HCT116 (cell line): ENCODE results near the gene ZNF134.

Source experiments
- CBX3 ChIP-seq: IDR thresholded peaks from 2 replicates; pipeline ENCODE4 v1.6.1; 2012; ENCODE audit warnings: low read depth
- EZH2phosphoT487 ChIP-seq: fragments of 200-600 bp; IDR thresholded peaks from 2 replicates; pipeline ENCODE4 v1.6.1; 2018; ENCODE audit warnings: antibody characterized with exemption, borderline replicate concordance
- POLR2A ChIP-seq: IDR thresholded peaks from 2 replicates; pipeline ENCODE4 v1.7.0; 2011; ENCODE audit warnings: borderline replicate concordance; ENCODE audit not compliant: insufficient read depth, insufficient read length; ENCODE audit errors: extremely low read depth
- RAD21 ChIP-seq: IDR thresholded peaks from 2 replicates; pipeline ENCODE4 v1.6.1; 2012; ENCODE audit warnings: low read depth, mild to moderate bottlenecking
- SP1 ChIP-seq: IDR thresholded peaks from 2 replicates; pipeline ENCODE4 v1.6.1; 2012; ENCODE audit warnings: low read depth
- TCF7L2 ChIP-seq: IDR thresholded peaks from 2 replicates; pipeline ENCODE4 v1.7.0; 2011; ENCODE audit warnings: borderline replicate concordance, inconsistent platforms; ENCODE audit not compliant: insufficient read depth, insufficient read length; ENCODE audit errors: extremely low read depth
- ZFX ChIP-seq: fragments of 450-650 bp; IDR thresholded peaks from 2 replicates; pipeline ENCODE4 v1.6.1; 2017
- ZNF274 ChIP-seq: fragments of 200-500 bp; sonication (Bioruptor generic); IDR thresholded peaks from 2 replicates; pipeline ENCODE4 v1.6.1; 2014; ENCODE audit warnings: mild to moderate bottlenecking, low read depth, low read length, inconsistent platforms
- TF ChIP-seq, protein P1 (sequence below), 3 experiments: fragments of 200-600 bp in 1 of 3; sonication (generic) in 1 of 3; IDR thresholded peaks in 2 of 3; conservative IDR thresholded peaks in 1 of 3; 2 replicates each; pipeline ENCODE4 v1.5.1; 2012 to 2017; ENCODE audit warnings: low read depth in 2 of 3, low read length in 2 of 3, antibody characterized with exemption in 1 of 3, borderline replicate concordance in 1 of 3, control low read depth in 1 of 3, mild to moderate bottlenecking in 1 of 3, mixed read lengths in 1 of 3, mixed run types in 1 of 3, moderate library complexity in 1 of 3; ENCODE audit not compliant: insufficient read depth in 1 of 3
- TF ChIP-seq, protein P2 (sequence below): IDR thresholded peaks from 2 replicates; pipeline ENCODE4 v1.6.1; 2012
- TF ChIP-seq, protein P3 (sequence below): IDR thresholded peaks from 2 replicates; pipeline ENCODE4 v1.6.1; 2012; ENCODE audit warnings: low read depth

DNA sequence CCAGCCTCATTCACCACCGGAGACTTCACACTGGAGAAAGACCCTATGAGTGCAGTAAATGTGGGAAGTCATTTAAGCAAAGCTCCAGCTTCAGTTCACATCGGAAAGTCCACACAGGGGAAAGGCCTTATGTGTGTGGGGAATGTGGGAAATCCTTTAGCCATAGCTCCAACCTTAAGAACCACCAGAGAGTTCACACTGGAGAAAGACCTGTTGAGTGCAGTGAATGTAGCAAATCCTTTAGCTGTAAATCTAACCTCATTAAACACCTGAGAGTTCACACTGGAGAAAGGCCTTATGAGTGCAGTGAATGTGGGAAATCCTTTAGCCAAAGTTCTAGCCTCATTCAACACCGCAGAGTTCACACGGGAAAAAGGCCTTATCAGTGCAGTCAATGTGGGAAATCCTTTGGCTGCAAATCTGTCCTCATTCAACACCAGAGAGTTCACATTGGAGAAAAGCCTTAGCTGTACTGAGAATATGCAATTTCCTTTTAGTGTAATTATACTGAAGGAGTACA lies 27.7 kb downstream of the ZNF134 start:
- TF ChIP-seq TCF7L2 (no peak), POLR2A (no peak), RAD21 (no peak), ZFX (no peak), CBX3 (no peak), SP1 (no peak), ZNF274 (no peak), EZH2phosphoT487 (no peak)
- TF ChIP-seq, protein P1, sequence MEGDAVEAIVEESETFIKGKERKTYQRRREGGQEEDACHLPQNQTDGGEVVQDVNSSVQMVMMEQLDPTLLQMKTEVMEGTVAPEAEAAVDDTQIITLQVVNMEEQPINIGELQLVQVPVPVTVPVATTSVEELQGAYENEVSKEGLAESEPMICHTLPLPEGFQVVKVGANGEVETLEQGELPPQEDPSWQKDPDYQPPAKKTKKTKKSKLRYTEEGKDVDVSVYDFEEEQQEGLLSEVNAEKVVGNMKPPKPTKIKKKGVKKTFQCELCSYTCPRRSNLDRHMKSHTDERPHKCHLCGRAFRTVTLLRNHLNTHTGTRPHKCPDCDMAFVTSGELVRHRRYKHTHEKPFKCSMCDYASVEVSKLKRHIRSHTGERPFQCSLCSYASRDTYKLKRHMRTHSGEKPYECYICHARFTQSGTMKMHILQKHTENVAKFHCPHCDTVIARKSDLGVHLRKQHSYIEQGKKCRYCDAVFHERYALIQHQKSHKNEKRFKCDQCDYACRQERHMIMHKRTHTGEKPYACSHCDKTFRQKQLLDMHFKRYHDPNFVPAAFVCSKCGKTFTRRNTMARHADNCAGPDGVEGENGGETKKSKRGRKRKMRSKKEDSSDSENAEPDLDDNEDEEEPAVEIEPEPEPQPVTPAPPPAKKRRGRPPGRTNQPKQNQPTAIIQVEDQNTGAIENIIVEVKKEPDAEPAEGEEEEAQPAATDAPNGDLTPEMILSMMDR (IDR thresholded peaks at IDR 0.05 in 2 of 3, conservative IDR thresholded peaks at IDR 0.05 in 1 of 3; ENCODE audit: borderline replicate concordance in 1 of 3, insufficient read depth in 1 of 3, low read depth in 2 of 3, low read length in 2 of 3), result no peak
- TF ChIP-seq, protein P2, sequence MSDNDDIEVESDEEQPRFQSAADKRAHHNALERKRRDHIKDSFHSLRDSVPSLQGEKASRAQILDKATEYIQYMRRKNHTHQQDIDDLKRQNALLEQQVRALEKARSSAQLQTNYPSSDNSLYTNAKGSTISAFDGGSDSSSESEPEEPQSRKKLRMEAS, result no peak
- TF ChIP-seq, protein P3, sequence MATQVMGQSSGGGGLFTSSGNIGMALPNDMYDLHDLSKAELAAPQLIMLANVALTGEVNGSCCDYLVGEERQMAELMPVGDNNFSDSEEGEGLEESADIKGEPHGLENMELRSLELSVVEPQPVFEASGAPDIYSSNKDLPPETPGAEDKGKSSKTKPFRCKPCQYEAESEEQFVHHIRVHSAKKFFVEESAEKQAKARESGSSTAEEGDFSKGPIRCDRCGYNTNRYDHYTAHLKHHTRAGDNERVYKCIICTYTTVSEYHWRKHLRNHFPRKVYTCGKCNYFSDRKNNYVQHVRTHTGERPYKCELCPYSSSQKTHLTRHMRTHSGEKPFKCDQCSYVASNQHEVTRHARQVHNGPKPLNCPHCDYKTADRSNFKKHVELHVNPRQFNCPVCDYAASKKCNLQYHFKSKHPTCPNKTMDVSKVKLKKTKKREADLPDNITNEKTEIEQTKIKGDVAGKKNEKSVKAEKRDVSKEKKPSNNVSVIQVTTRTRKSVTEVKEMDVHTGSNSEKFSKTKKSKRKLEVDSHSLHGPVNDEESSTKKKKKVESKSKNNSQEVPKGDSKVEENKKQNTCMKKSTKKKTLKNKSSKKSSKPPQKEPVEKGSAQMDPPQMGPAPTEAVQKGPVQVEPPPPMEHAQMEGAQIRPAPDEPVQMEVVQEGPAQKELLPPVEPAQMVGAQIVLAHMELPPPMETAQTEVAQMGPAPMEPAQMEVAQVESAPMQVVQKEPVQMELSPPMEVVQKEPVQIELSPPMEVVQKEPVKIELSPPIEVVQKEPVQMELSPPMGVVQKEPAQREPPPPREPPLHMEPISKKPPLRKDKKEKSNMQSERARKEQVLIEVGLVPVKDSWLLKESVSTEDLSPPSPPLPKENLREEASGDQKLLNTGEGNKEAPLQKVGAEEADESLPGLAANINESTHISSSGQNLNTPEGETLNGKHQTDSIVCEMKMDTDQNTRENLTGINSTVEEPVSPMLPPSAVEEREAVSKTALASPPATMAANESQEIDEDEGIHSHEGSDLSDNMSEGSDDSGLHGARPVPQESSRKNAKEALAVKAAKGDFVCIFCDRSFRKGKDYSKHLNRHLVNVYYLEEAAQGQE, result no peak
